ENCODE measurements around the gene THRB. TPM values are rescaled to one million over a fixed set of nuclear protein-coding genes. Genes with fewer than 3 reads are reported as not detected.

THRB gene
- total RNA-seq, 3 donors from 2014 or later = 29.8 to 40.2 (median 39.2) TPM

GRCh38 chr3:24388159-24388558 lies 106.5 kb downstream of the THRB start:
- Histone ChIP-seq H3K9me3 (no peaks in the 10 kb centered on the region), H3K4me3 (no peak overlapping the region), H3K27me3 (no peaks in the 10 kb centered on the region), H3K27ac (peak overlapping the region; percentile 71 to 84), H3K36me3 (no peaks in the 10 kb centered on the region), H3K4me1 (peaks cover 0 to 20% of the 10 kb centered on the region in 2 donors)
- intact Hi-C loops (cut with DNase I; ENCODE audit: low total_unique reads) = loop anchor here (2.0 kb wide), 1 partner anchor 25 kb away; no protein-coding TSS in a partner anchor
- TF ChIP-seq POLR2AphosphoS5 (IDR thresholded peaks at IDR 0.05) (no peak), POLR2A (IDR thresholded peaks at IDR 0.05) (no peak)
- TF ChIP-seq, protein P1, sequence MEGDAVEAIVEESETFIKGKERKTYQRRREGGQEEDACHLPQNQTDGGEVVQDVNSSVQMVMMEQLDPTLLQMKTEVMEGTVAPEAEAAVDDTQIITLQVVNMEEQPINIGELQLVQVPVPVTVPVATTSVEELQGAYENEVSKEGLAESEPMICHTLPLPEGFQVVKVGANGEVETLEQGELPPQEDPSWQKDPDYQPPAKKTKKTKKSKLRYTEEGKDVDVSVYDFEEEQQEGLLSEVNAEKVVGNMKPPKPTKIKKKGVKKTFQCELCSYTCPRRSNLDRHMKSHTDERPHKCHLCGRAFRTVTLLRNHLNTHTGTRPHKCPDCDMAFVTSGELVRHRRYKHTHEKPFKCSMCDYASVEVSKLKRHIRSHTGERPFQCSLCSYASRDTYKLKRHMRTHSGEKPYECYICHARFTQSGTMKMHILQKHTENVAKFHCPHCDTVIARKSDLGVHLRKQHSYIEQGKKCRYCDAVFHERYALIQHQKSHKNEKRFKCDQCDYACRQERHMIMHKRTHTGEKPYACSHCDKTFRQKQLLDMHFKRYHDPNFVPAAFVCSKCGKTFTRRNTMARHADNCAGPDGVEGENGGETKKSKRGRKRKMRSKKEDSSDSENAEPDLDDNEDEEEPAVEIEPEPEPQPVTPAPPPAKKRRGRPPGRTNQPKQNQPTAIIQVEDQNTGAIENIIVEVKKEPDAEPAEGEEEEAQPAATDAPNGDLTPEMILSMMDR (IDR thresholded peaks at IDR 0.05) = no peak
- no peak for DNase-seq (ENCODE audit: low spot score in 2 of 2)

GRCh38 chr3:24387493-24387892 lies 107.2 kb downstream of the THRB start:
- DNase-seq (ENCODE audit: low spot score in 2 of 2) = no peak
- intact Hi-C loops (cut with DNase I; ENCODE audit: low total_unique reads) = no loop called here
- Histone ChIP-seq H3K36me3 (no peaks in the 10 kb centered on the region), H3K27me3 (no peaks in the 10 kb centered on the region), H3K4me1 (peaks cover 0 to 20% of the 10 kb centered on the region in 2 donors), H3K9me3 (no peaks in the 10 kb centered on the region), H3K4me3 (no peak overlapping the region), H3K27ac (peak overlapping the region; percentile 71 to 84)
- TF ChIP-seq POLR2A (IDR thresholded peaks at IDR 0.05) (no peak), POLR2AphosphoS5 (IDR thresholded peaks at IDR 0.05) (no peak)
- TF ChIP-seq, protein P1 (IDR thresholded peaks at IDR 0.05) = no peak

DNA sequence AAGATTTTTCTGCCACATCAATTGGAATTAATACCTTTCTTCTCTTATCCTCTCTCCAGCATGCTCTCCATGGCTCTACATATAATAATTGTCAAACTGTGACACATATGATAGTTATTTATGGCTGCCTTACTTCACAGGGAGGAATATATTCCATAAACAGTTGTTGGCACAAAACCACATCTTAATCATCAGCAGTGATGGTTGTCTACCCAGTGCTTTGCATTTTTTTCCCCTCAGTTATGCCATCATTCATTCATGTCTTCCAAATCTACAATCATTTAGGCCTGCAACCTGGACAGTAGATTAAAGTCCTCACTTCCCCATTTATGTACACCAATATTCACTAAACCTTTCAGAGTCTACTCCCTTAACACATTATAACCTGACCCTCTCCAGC lies 107.7 kb downstream of the THRB start:
- intact Hi-C loops (cut with DNase I; ENCODE audit: low total_unique reads) = no loop called here
- DNase-seq (ENCODE audit: low spot score in 2 of 2) = no peak
- no peaks in the 10 kb centered on the region for H3K36me3 ChIP-seq
- H3K27me3 ChIP-seq = no peaks in the 10 kb centered on the region
- TF ChIP-seq POLR2AphosphoS5 (IDR thresholded peaks at IDR 0.05) = no peak
- TF ChIP-seq, protein P1 (IDR thresholded peaks at IDR 0.05) = no peak
- TF ChIP-seq POLR2A (IDR thresholded peaks at IDR 0.05) = no peak
- no peaks in the 10 kb centered on the region for H3K9me3 ChIP-seq
- peak overlapping the region; percentile 8 to 84 for H3K27ac ChIP-seq
- peaks cover 0 to 20% of the 10 kb centered on the region in 2 donors for H3K4me1 ChIP-seq
- no peak overlapping the region for H3K4me3 ChIP-seq

DNA sequence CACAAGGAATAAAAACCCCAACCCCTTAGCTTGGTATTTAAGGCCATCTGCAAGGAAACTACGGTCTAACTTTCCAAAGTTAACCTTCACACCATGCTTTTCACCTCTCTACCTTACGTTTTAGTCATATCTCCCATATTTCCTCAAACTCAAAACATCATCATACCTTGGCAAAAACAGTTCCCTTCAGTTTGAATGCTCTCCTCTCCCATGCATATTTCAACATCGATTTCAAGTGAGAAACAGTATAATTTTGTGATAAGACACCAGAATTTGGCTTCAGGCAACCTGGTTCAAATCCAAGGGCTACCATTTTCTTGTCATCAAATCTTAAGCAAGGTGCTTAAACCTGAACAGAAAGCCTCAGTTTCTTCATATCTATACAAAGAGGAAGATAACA lies 108.2 kb downstream of the THRB start:
- Histone ChIP-seq H3K27ac (no peak overlapping the region), H3K4me1 (peaks cover 0 to 20% of the 10 kb centered on the region in 2 donors), H3K9me3 (no peaks in the 10 kb centered on the region), H3K36me3 (no peaks in the 10 kb centered on the region), H3K4me3 (no peak overlapping the region), H3K27me3 (no peaks in the 10 kb centered on the region)
- no peak for TF ChIP-seq POLR2A (IDR thresholded peaks at IDR 0.05)
- TF ChIP-seq, protein P1 (IDR thresholded peaks at IDR 0.05) = no peak
- no peak for TF ChIP-seq POLR2AphosphoS5 (IDR thresholded peaks at IDR 0.05)
- intact Hi-C loops (cut with DNase I; ENCODE audit: low total_unique reads) = no loop called here
- DNase-seq (ENCODE audit: low spot score in 2 of 2) = no peak

- Histone ChIP-seq H3K27ac (no peak overlapping the region), H3K27me3 (no peaks in the 10 kb centered on the region)
Observed at GRCh38 chr3:24385012-24385615, 109.5 kb downstream of the THRB start.

More at GRCh38 chr3:24385012-24385615, 109.5 kb downstream of the THRB start:
- TF ChIP-seq POLR2AphosphoS5 (IDR thresholded peaks at IDR 0.05) (no peak), POLR2A (IDR thresholded peaks at IDR 0.05) (no peak)
- TF ChIP-seq, protein P1 (IDR thresholded peaks at IDR 0.05) = no peak
- no peaks in the 10 kb centered on the region for H3K9me3 ChIP-seq
- no peak for DNase-seq (ENCODE audit: low spot score in 2 of 2)
- H3K36me3 ChIP-seq = no peaks in the 10 kb centered on the region
- no peak overlapping the region for H3K4me3 ChIP-seq
- peaks cover 0 to 18% of the 10 kb centered on the region in 2 donors for H3K4me1 ChIP-seq
- intact Hi-C loops (cut with DNase I; ENCODE audit: low total_unique reads) = no loop called here
